Measurements from ENCODE around the gene FAM83G. TPM values are rescaled to one million over a fixed set of nuclear protein-coding genes. Genes with fewer than 3 reads are reported as not detected.

The FAM83G gene
- total RNA-seq, 1 donor from 2014 or later, result 11.4 TPM

GRCh38 chr17:18968945-18969887 is 35.3 kb downstream of the FAM83G start:
- intact Hi-C loops (cut with micrococcal nuclease), result no loop called here

- intact Hi-C loops (cut with micrococcal nuclease), result no loop called here
These were observed 36.2 kb downstream of the FAM83G start for GRCh38 chr17:18968345-18968744.

GRCh38 chr17:18967916-18968315 is 36.6 kb downstream of the FAM83G start:
- intact Hi-C loops (cut with micrococcal nuclease), result no loop called here

GRCh38 chr17:18966831-18967624 is 37.5 kb downstream of the FAM83G start:
- intact Hi-C loops (cut with micrococcal nuclease), result no loop called here

GRCh38 chr17:18965530-18966236 is 38.9 kb downstream of the FAM83G start:
- intact Hi-C loops (cut with micrococcal nuclease), result no loop called here

- intact Hi-C loops (cut with micrococcal nuclease), result no loop called here
These were observed 40.0 kb downstream of the FAM83G start for GRCh38 chr17:18964550-18964949.

- intact Hi-C loops (cut with micrococcal nuclease), result no loop called here
These were observed 40.6 kb downstream of the FAM83G start for GRCh38 chr17:18964018-18964351.

- intact Hi-C loops (cut with micrococcal nuclease), result no loop called here
These were observed 41.2 kb downstream of the FAM83G start for GRCh38 chr17:18963126-18964017.

GRCh38 chr17:18962494-18962815 is 42.1 kb downstream of the FAM83G start:
- intact Hi-C loops (cut with micrococcal nuclease), result no loop called here

GRCh38 chr17:18961634-18962493 is 42.7 kb downstream of the FAM83G start:
- intact Hi-C loops (cut with micrococcal nuclease), result no loop called here

GRCh38 chr17:18960803-18961511 is 43.6 kb downstream of the FAM83G start:
- intact Hi-C loops (cut with micrococcal nuclease), result no loop called here

GRCh38 chr17:18960241-18960665 is 44.3 kb downstream of the FAM83G start:
- intact Hi-C loops (cut with micrococcal nuclease), result no loop called here

GRCh38 chr17:18959845-18960240 is 44.7 kb downstream of the FAM83G start:
- intact Hi-C loops (cut with micrococcal nuclease), result loop anchor here (10.0 kb wide), 1 partner anchor 145 kb away; no protein-coding TSS in a partner anchor

- intact Hi-C loops (cut with micrococcal nuclease), result loop anchor here (10.0 kb wide), 1 partner anchor 144 kb away; no protein-coding TSS in a partner anchor
These were observed 45.3 kb downstream of the FAM83G start for GRCh38 chr17:18959071-18959844.

GRCh38 chr17:18958611-18959010 is 46.0 kb downstream of the FAM83G start:
- intact Hi-C loops (cut with micrococcal nuclease), result loop anchor here (10.0 kb wide), 1 partner anchor 144 kb away; no protein-coding TSS in a partner anchor

- intact Hi-C loops (cut with micrococcal nuclease), result loop anchor here (10.0 kb wide), 1 partner anchor 143 kb away; no protein-coding TSS in a partner anchor
These were observed 46.7 kb downstream of the FAM83G start for GRCh38 chr17:18957831-18958230.

- intact Hi-C loops (cut with micrococcal nuclease), result loop anchor here (10.0 kb wide), 1 partner anchor 142 kb away; no protein-coding TSS in a partner anchor
These were observed 48.0 kb downstream of the FAM83G start for GRCh38 chr17:18956581-18956980.

GRCh38 chr17:18956021-18956420 is 48.5 kb downstream of the FAM83G start:
- intact Hi-C loops (cut with micrococcal nuclease), result loop anchor here (10.0 kb wide), 1 partner anchor 141 kb away; no protein-coding TSS in a partner anchor
